SHP77 treated with DMSO at 0.1 percent for 48 hours (cell line): ENCODE results near the gene ENTPD7.
"Not testable (repeated sequence)": the region's sequence is repeated elsewhere in the genome, so short reads cannot be mapped to it uniquely, and the experiment has no call there.

ENCODE experiments used
- DNase-seq: peaks from one replicate; lab custom pipeline; 2025; lab: John Stamatoyannopoulos, UW

The ENTPD7 gene

DNA sequence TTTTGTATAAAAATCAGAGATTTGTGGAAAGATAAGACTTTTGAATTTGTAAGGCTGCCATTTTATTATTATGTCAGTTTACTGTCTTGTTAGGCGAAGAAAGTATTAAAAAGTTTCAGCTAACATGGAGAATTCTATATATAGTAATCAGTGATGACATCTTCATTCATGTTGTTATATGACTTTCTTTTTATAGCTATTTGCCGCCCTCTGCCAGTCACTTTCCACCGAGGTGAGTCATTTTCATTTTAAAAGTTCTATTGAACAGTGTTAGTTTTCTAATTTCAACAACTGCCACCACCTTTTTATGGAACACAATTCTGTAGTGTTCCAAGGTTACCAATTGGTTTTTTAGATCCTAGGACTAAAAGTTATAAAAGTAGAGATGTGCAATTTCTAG, 84.5 kb downstream of the ENTPD7 start:
- no peak for DNase-seq

DNA sequence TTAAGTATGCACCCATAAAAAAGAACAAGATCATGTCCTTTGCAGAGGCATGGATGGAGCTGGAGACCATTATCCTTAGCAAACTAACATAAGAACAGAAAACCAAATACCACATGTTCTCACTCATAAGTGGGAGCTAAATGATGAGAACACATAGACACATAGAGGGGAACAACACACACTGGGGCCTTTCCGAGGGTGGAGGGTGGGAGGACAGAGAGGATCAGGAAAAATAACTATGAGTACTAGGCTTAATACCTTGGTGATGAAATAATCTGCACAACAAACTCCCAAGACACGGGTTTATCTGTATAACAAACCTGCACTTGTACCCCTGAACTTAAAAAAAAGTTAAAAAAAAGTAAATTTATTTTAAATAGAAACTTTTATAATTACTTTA, 86.9 kb downstream of the ENTPD7 start:
- DNase-seq, result not testable (repeated sequence)

DNA sequence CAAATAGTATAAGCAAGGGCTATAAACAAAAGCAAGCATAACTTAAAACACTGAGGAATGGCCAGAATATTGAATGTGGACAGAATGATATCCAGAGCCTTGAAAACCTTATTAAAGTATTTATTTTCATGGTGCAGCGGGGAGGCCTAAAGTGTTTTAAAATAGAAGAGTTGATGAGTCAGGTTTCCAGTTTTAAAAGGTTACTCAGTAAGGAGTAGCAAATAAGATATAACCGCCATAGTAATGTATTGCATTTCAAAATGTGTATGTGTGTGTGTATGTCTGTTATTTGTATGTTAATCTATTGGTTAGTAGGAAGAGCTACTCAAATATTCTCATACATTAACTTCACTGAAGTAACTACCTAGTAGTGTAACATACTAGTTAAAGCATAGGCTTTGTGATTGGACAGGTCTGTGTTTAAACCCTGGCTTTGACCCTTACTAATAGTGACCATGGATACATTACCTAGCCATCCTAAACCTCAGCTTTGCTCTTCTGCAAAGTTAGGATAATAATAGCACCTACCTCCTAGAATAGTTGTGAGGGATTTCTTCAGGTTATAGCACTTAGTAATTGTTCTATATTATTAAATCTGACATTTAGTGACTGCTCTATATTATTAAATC, 89.6 kb downstream of the ENTPD7 start:
- DNase-seq, result no peak

DNA sequence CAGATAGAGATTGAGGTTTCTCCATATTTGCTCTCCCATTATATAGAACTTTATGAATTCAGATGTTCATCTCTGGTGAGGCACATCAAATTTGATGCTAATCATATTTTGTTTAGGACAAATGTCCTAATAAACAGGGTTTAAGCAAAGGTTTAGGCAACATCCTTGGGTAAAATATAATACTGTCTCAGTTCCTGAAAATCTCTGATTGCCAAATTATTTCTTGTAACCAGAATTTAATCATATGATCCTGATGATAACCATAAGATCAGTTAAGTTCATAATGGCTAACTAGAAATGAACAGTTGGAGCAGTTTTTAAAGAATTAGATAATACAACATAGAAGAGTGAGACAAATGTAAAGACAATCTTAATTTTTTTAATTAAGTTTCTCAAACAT, 91.3 kb downstream of the ENTPD7 start:
- no peak for DNase-seq

DNA sequence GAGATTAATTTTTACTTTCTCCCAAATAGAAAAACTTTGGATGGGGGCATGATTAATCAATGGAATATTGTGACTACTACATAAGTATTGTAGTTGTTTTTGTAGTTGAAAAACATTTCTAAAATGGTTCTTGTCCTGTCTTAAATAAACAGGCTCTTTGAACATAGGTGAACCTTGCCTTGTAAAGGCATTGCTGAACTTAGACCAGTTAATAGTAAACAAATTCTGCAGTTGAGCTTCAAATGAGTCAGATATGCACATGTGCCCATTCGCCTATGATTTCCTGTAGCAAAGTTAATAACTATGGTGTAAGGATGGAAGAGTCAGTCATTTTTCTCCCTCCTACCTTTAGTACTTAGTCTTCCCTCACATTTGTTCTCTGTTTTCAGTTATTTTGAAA, 95.4 kb downstream of the ENTPD7 start:
- no peak for DNase-seq
